A549 (cell line): ENCODE results near the gene GPR35. TPM values are rescaled to one million over a fixed set of nuclear protein-coding genes. Genes with fewer than 3 reads are reported as not detected.

Source experiments
- ATAC-seq, 2 experiments: fragments of 200-7000 bp in 1 of 2; fragments of >200 bp in 1 of 2; cut with Nextera tagmentation in 1 of 2; cut with Tn5 transposase in 1 of 2; 3 replicates each; pipeline versions ENCODE4 v1.8.0 to v1.9.1; 2018 to 2020; ENCODE audit warnings: mild to moderate bottlenecking in 1 of 2, moderate library complexity in 1 of 2
- CTCF ChIA-PET: fragments of 300-600 bp; sonication (Branson Sonifier 250); formaldehyde crosslinking; extraction: SDS; loops from one replicate; lab custom pipeline; 2021; ENCODE audit warnings: antibody characterized with exemption, inconsistent platforms; lab: Yijun Ruan, JAX
- POLR2A ChIA-PET: fragments of 350-600 bp; formaldehyde crosslinking; extraction: SDS; loops from one replicate; lab custom pipeline; 2021; ENCODE audit warnings: antibody characterized with exemption, inconsistent platforms; lab: Yijun Ruan, JAX
- DNase-seq, 2 experiments: peaks; one replicate each; pipeline versions ENCODE4 v3.0.0 to v3.0.0-alpha.2; 2011 to 2016; ENCODE audit warnings: low read depth in 1 of 2, low spot score in 1 of 2
- FAIRE-seq: peaks from 2 replicates; lab custom pipeline; 2011; peaks lifted over from hg19 to GRCh38; lab: Jason Lieb, UNC
- H3K27ac ChIP-seq, 2 experiments: fragments of >200 bp; sonication (Bioruptor Twin); formaldehyde crosslinking; 3 replicates each; pipeline ENCODE4 v1.5.1; 2016 to 2017
- H3K4me1 ChIP-seq: fragments of >200 bp; sonication (Bioruptor Twin); formaldehyde crosslinking; 3 replicates; pipeline ENCODE4 v1.6.1; 2016
- H3K4me2 ChIP-seq: fragments of >200 bp; sonication (Bioruptor Twin); formaldehyde crosslinking; 3 replicates; pipeline ENCODE4 v1.6.1; 2016
- H3K4me3 ChIP-seq: fragments of >200 bp; sonication (Bioruptor Twin); formaldehyde crosslinking; 3 replicates; pipeline ENCODE4 v1.5.1; 2016
- H3K9me3 ChIP-seq: fragments of >200 bp; sonication (Bioruptor Twin); formaldehyde crosslinking; 3 replicates; pipeline ENCODE4 v1.6.1; 2016
- BHLHE40 ChIP-seq: IDR thresholded peaks from 2 replicates; pipeline ENCODE4 v1.6.1; 2012; ENCODE audit warnings: low read depth, low read length, inconsistent platforms
- CHD2 ChIP-seq: fragments of 150-350 bp; IDR thresholded peaks from 2 replicates; pipeline ENCODE4 v1.6.1; 2014; ENCODE audit warnings: low read length; ENCODE audit not compliant: partially characterized antibody
- FOSL2 ChIP-seq, 2 experiments: fragments of 450-650 bp in 1 of 2; fragments of >200 bp in 1 of 2; sonication (Bioruptor Twin) in 1 of 2; formaldehyde crosslinking; IDR thresholded peaks; 2 replicates each; pipeline versions ENCODE4 v1.5.0 to v1.6.1; 2016 to 2020; ENCODE audit warnings: mild to moderate bottlenecking in 1 of 2, moderate library complexity in 1 of 2
- HOXB5 ChIP-seq: fragments of 250-450 bp; sonication (Bioruptor Pico); IDR thresholded peaks from 2 replicates; pipeline ENCODE4 v1.5.0; 2020; ENCODE audit warnings: mild to moderate bottlenecking, moderate library complexity
- JUN ChIP-seq, 2 experiments: fragments of >200 bp; sonication (Bioruptor Twin); formaldehyde crosslinking; IDR thresholded peaks; 2 replicates in 1 of 2; 3 replicates in 1 of 2; pipeline ENCODE4 v1.6.1; 2016 to 2017
- JUNB ChIP-seq: fragments of >200 bp; sonication (Bioruptor Twin); formaldehyde crosslinking; IDR thresholded peaks from 2 replicates; pipeline ENCODE4 v1.6.1; 2016
- NFE2L2 ChIP-seq: fragments of 150-350 bp; conservative IDR thresholded peaks from 2 replicates; pipeline ENCODE4 v1.6.1; 2014; ENCODE audit warnings: low read length
- NR3C1 ChIP-seq: fragments of >200 bp; sonication (Bioruptor Twin); formaldehyde crosslinking; IDR thresholded peaks from 3 replicates; pipeline ENCODE4 v1.6.1; 2017
- PHF8 ChIP-seq: fragments of 200-600 bp; sonication (generic); IDR thresholded peaks from 2 replicates; pipeline ENCODE4 v1.6.1; 2016; ENCODE audit warnings: low read depth, mild to moderate bottlenecking, antibody characterized with exemption, moderate library complexity, borderline replicate concordance
- POLR2AphosphoS2 ChIP-seq: conservative IDR thresholded peaks from 2 replicates; pipeline ENCODE4 v1.6.1; 2012; ENCODE audit warnings: low read length, improper control_type of control experiment, inconsistent platforms
- RAD21 ChIP-seq, 2 experiments: fragments of >200 bp in 1 of 2; sonication (Bioruptor Twin) in 1 of 2; formaldehyde crosslinking in 1 of 2; IDR thresholded peaks in 1 of 2; conservative IDR thresholded peaks in 1 of 2; 2 replicates in 1 of 2; 3 replicates in 1 of 2; pipeline ENCODE4 v1.6.1; 2012 to 2018; ENCODE audit warnings: inconsistent platforms in 1 of 2
- RNF2 ChIP-seq: fragments of 200-600 bp; sonication (generic); IDR thresholded peaks from 2 replicates; pipeline ENCODE4 v1.6.1; 2016; ENCODE audit warnings: low read depth, mild to moderate bottlenecking, antibody characterized with exemption, moderate library complexity, borderline replicate concordance
- ZSCAN20 ChIP-seq: fragments of 250-450 bp; sonication (Bioruptor Pico); IDR thresholded peaks from 2 replicates; pipeline ENCODE4 v1.8.0; 2022; ENCODE audit warnings: mild to moderate bottlenecking, moderate library complexity
- WGBS: methylation state at CpG from one replicate; pipeline ENCODE4 v1.1.6; 2017; ENCODE audit errors: missing lambda C conversion rate; 5-methylcytosine and 5-hydroxymethylcytosine counted together
- polyA plus RNA-seq, 4 experiments: library from polyadenylated mRNA; depleted of rRNA in 3 of 4; stranded (reverse); fragments of >200 nt; fragmentation: RNase III in 1 of 4; extraction: RNeasy Plus Mini Kit Qiagen cat#74134 plus additional on column Dnase treatment in 1 of 4; gene quantifications; 2 replicates in 3 of 4; 3 replicates in 1 of 4; pipeline ENCODE4 v1.2.3, GENCODE V29; 2011 to 2017
- TF ChIP-seq, protein P1 (sequence below): fragments of 150-350 bp; IDR thresholded peaks from 2 replicates; pipeline ENCODE4 v1.6.1; 2014; ENCODE audit warnings: low read depth, mild to moderate bottlenecking, low read length
- TF ChIP-seq, protein P2 (sequence below): fragments of 250-450 bp; sonication (Bioruptor Pico); IDR thresholded peaks from 2 replicates; pipeline ENCODE4 v1.5.0; 2020; ENCODE audit warnings: low read depth, mild to moderate bottlenecking, moderate library complexity
- TF ChIP-seq, protein P3 (sequence below): fragments of >200 bp; sonication (Bioruptor Twin); formaldehyde crosslinking; IDR thresholded peaks from 3 replicates; pipeline ENCODE4 v1.6.1; 2016
- TF ChIP-seq, protein P4 (sequence below): IDR thresholded peaks from 2 replicates; pipeline ENCODE4 v1.6.1; 2012
- TF ChIP-seq, protein P5 (sequence below): IDR thresholded peaks from 2 replicates; pipeline ENCODE4 v1.6.1; 2012; ENCODE audit warnings: low read depth, borderline replicate concordance

GPR35 gene
- polyA plus RNA-seq, 2 of the 4 experiments (the other 2 are of a cell fraction) = 0.65 to 0.90 TPM

DNA sequence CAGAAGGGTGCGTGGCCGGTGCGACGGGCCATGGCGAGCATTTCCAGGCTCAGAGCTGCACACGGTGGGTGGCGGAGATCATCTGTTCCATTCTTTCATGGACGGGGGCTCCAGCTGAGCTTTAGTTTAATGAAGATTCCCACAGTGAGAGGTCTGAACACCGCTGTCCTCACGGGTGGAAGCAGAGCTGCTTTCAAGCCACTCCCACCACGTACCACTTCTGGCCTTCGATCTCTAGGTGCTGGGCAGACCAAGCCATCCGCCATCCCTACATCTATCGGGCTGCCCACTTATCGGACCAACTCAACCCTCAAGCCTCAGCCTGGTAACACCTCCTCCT lies 18.5 kb downstream of the GPR35 start:
- H3K27ac ChIP-seq = no peak overlapping the region
- FAIRE-seq (no peak), ATAC-seq (no peak), DNase-seq (no peak)
- TF ChIP-seq, protein P1, sequence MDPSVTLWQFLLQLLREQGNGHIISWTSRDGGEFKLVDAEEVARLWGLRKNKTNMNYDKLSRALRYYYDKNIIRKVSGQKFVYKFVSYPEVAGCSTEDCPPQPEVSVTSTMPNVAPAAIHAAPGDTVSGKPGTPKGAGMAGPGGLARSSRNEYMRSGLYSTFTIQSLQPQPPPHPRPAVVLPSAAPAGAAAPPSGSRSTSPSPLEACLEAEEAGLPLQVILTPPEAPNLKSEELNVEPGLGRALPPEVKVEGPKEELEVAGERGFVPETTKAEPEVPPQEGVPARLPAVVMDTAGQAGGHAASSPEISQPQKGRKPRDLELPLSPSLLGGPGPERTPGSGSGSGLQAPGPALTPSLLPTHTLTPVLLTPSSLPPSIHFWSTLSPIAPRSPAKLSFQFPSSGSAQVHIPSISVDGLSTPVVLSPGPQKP = no peak
- TF ChIP-seq PHF8 (no peak), ZSCAN20 (CRISPR knock-in tag) (no peak), FOSL2 (IDR thresholded peaks at IDR 0.05) (no peak), FOSL2 (CRISPR knock-in tag; IDR thresholded peaks at IDR 0.05) (no peak), NFE2L2 (no peak), JUNB (no peak), HOXB5 (no peak), NR3C1 (no peak), RAD21 (conservative IDR thresholded peaks at IDR 0.05 in 1 of 2, IDR thresholded peaks at IDR 0.05 in 1 of 2) (no peak), BHLHE40 (no peak)
- TF ChIP-seq, protein P2, sequence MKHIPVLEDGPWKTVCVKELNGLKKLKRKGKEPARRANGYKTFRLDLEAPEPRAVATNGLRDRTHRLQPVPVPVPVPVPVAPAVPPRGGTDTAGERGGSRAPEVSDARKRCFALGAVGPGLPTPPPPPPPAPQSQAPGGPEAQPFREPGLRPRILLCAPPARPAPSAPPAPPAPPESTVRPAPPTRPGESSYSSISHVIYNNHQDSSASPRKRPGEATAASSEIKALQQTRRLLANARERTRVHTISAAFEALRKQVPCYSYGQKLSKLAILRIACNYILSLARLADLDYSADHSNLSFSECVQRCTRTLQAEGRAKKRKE (CRISPR knock-in tag) = no peak
- TF ChIP-seq, protein P3, sequence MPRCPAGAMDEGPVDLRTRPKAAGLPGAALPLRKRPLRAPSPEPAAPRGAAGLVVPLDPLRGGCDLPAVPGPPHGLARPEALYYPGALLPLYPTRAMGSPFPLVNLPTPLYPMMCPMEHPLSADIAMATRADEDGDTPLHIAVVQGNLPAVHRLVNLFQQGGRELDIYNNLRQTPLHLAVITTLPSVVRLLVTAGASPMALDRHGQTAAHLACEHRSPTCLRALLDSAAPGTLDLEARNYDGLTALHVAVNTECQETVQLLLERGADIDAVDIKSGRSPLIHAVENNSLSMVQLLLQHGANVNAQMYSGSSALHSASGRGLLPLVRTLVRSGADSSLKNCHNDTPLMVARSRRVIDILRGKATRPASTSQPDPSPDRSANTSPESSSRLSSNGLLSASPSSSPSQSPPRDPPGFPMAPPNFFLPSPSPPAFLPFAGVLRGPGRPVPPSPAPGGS = no peak
- TF ChIP-seq, protein P4, sequence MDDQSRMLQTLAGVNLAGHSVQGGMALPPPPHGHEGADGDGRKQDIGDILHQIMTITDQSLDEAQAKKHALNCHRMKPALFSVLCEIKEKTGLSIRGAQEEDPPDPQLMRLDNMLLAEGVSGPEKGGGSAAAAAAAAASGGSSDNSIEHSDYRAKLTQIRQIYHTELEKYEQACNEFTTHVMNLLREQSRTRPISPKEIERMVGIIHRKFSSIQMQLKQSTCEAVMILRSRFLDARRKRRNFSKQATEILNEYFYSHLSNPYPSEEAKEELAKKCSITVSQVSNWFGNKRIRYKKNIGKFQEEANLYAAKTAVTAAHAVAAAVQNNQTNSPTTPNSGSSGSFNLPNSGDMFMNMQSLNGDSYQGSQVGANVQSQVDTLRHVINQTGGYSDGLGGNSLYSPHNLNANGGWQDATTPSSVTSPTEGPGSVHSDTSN = no peak
- TF ChIP-seq, protein P5, sequence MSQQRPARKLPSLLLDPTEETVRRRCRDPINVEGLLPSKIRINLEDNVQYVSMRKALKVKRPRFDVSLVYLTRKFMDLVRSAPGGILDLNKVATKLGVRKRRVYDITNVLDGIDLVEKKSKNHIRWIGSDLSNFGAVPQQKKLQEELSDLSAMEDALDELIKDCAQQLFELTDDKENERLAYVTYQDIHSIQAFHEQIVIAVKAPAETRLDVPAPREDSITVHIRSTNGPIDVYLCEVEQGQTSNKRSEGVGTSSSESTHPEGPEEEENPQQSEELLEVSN = no peak
- no peaks in the 10 kb centered on the region for H3K9me3 ChIP-seq
- CTCF ChIA-PET = interaction anchor here (1.1 to 1.2 kb wide), 2 partner anchors 9 to 36 kb away, joined by 3 read pairs; no protein-coding TSS in a partner anchor
- H3K4me2 ChIP-seq = no peak overlapping the region
- H3K4me3 ChIP-seq = no peak overlapping the region
- no peaks in the 10 kb centered on the region for H3K4me1 ChIP-seq
- 70% methylated on average over 15 of the region's 15 CpGs for WGBS
- POLR2A ChIA-PET = no interaction called here

DNA sequence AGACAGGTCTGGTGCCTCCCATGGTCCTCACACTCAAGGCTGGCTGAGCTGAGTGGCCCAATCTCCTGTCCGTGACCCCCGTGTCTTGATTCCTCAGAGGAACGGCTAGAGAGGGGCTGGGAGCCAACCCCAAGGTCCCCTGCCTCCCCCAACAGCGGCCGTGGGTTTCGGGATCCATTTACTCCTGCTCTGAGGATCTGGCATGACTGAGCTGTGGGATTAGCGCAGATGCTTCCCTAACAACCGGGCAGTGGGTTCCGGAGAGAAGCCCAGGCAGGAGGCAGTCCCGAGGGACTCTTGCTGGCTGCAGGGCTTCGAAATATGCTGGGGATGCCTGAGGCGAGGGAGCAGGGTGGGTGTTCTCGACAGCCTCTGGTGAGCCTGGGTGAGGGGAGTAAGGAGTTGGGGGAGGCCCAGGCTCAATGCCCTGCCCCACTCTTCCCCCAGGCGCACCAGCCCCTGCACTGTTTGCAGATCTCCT lies 18.9 kb downstream of the GPR35 start:
- Histone ChIP-seq H3K27ac (no peak overlapping the region), H3K4me3 (no peak overlapping the region), H3K4me1 (no peaks in the 10 kb centered on the region), H3K4me2 (no peak overlapping the region), H3K9me3 (no peaks in the 10 kb centered on the region)
- no peak for ATAC-seq
- CTCF ChIA-PET = interaction anchor here (1.2 kb wide), 1 partner anchor 9 kb away, joined by 3 read pairs; no protein-coding TSS in a partner anchor
- POLR2A ChIA-PET = no interaction called here
- WGBS = 37% methylated on average over 7 of the region's 14 CpGs
- no peak for DNase-seq
- no peak for FAIRE-seq
- TF ChIP-seq JUN (IDR thresholded peaks at IDR 0.05) (no peak), RNF2 (no peak), POLR2AphosphoS2 (no peak), CHD2 (no peak)
- TF ChIP-seq, protein P2 (CRISPR knock-in tag) = no peak
- TF ChIP-seq, protein P3 = no peak
- TF ChIP-seq, all 56 proteins: peak for 0
